Keratinocyte (primary cell): ENCODE measurements around the gene SEZ6.

Experiments
- CTCF ChIP-seq, 3 experiments: IDR thresholded peaks in 1 of 3; conservative IDR thresholded peaks in 1 of 3; optimal IDR thresholded peaks in 1 of 3; 2 replicates in 2 of 3; 3 replicates in 1 of 3; pipeline versions ENCODE3 to v1.5.1; 2011; ENCODE audit warnings: low read length in 3 of 3, mild to moderate bottlenecking in 3 of 3, moderate library complexity in 2 of 3, control low read depth in 1 of 3, inconsistent platforms in 1 of 3; ENCODE audit not compliant: insufficient read depth in 2 of 3; ENCODE audit errors: extremely low read depth in 1 of 3
- EZH2 ChIP-seq: IDR thresholded peaks from one replicate; pipeline ENCODE4 v1.6.1; 2012; ENCODE audit warnings: inconsistent platforms, mild to moderate bottlenecking, low read length, moderate library complexity

- TF ChIP-seq CTCF (optimal IDR thresholded peaks at IDR 0.05 in 1 of 3, IDR thresholded peaks at IDR 0.05 in 1 of 3, conservative IDR thresholded peaks at IDR 0.05 in 1 of 3; ENCODE audit: extremely low read depth in 1 of 3, insufficient read depth in 2 of 3, low read length in 3 of 3) (no peak), EZH2 (no peak)
Observed at GRCh38 chr17:28948342-28948741, 57.5 kb downstream of the SEZ6 start.
